PC-9 (cell line): ENCODE measurements around the gene EFHB. TPM values are rescaled to one million over a fixed set of nuclear protein-coding genes. Genes with fewer than 3 reads are reported as not detected.
"Not testable (repeated sequence)": the region's sequence is repeated elsewhere in the genome, so short reads cannot be mapped to it uniquely, and the experiment has no call there.

Experiments used
- BruUV-seq: library from RNA; stranded (reverse); fragments of 400-500 nt; replicated peaks from 2 replicates; lab custom pipeline; 2021; lab: Mats Ljungman, UMichigan
- CTCF ChIA-PET: fragments of 300-600 bp; sonication (Branson Sonifier 250); formaldehyde crosslinking; loops from one replicate; lab custom pipeline; 2022; ENCODE audit warnings: antibody characterized with exemption; lab: Charles Lee
- POLR2A ChIA-PET: fragments of 300-600 bp; sonication (Branson Sonifier 250); formaldehyde crosslinking; loops from one replicate; lab custom pipeline; 2022; ENCODE audit warnings: antibody characterized with exemption; ENCODE audit not compliant: unreplicated experiment; lab: Charles Lee
- DNase-seq, 2 experiments: peaks; one replicate each; pipeline versions ENCODE4 v3.0.0 to v3.0.0-alpha.2; 2015 to 2022; ENCODE audit warnings: mixed read lengths in 1 of 2
- H2AFZ ChIP-seq: fragments of 200-600 bp; sonication (generic); 2 replicates; pipeline ENCODE4 v1.8.1; 2017; ENCODE audit warnings: antibody characterized with exemption
- H3F3A ChIP-seq: fragments of 200-600 bp; sonication (generic); 2 replicates; pipeline ENCODE4 v1.8.1; 2017; ENCODE audit warnings: antibody characterized with exemption, mild to moderate bottlenecking, low read depth; ENCODE audit not compliant: insufficient read depth
- H3K27ac ChIP-seq: fragments of 200-600 bp; sonication (generic); 2 replicates; pipeline ENCODE4 v1.6.1; 2016; ENCODE audit warnings: mixed run types
- H3K27me3 ChIP-seq: fragments of 200-600 bp; sonication (generic); 2 replicates; pipeline ENCODE4 v1.6.1; 2016; ENCODE audit warnings: low read depth, mixed run types; ENCODE audit not compliant: insufficient read depth
- H3K36me3 ChIP-seq: fragments of 200-600 bp; sonication (generic); 2 replicates; pipeline ENCODE4 v1.6.1; 2016; ENCODE audit warnings: low read depth, mixed run types
- H3K4me1 ChIP-seq: fragments of 200-600 bp; sonication (generic); replicated peaks from 2 replicates; pipeline ENCODE4 v1.6.1; 2016; ENCODE audit warnings: mixed run types; ENCODE audit not compliant: insufficient read depth
- H3K4me2 ChIP-seq: fragments of 200-600 bp; sonication (generic); 2 replicates; pipeline ENCODE4 v1.6.1; 2017; ENCODE audit warnings: mixed run types
- H3K4me3 ChIP-seq: fragments of 200-600 bp; sonication (generic); 2 replicates; pipeline ENCODE4 v1.6.1; 2016; ENCODE audit warnings: mixed run types
- H3K79me2 ChIP-seq: fragments of 200-600 bp; sonication (generic); 2 replicates; pipeline ENCODE4 v1.6.1; 2017; ENCODE audit warnings: low read depth, mixed run types
- H3K9me2 ChIP-seq: fragments of 200-600 bp; sonication (generic); 2 replicates; pipeline ENCODE4 v1.8.1; 2017; ENCODE audit warnings: mild to moderate bottlenecking; ENCODE audit not compliant: insufficient read depth
- H3K9me3 ChIP-seq: fragments of 200-600 bp; sonication (generic); 2 replicates; pipeline ENCODE4 v1.8.1; 2016; ENCODE audit warnings: low read depth; ENCODE audit not compliant: insufficient read depth
- H4K20me1 ChIP-seq: fragments of 200-600 bp; sonication (generic); 2 replicates; pipeline ENCODE4 v1.8.1; 2017; ENCODE audit not compliant: insufficient read depth
- EZH2 ChIP-seq: fragments of 200-600 bp; sonication (generic); IDR thresholded peaks from 2 replicates; pipeline ENCODE4 v1.8.0; 2017; ENCODE audit warnings: antibody characterized with exemption, low read depth
- intact Hi-C: fragments of 100-400 bp; cut with micrococcal nuclease; formaldehyde crosslinking; loops from one replicate; pipeline ENCODE4 v1.10.0; 2022; ENCODE audit not compliant: unreplicated experiment
- total RNA-seq: library from RNA; stranded (reverse); gene quantifications from 2 replicates; pipeline ENCODE4 v1.2.3, GENCODE V29; 2021
- TF ChIP-seq, protein P1 (sequence below): fragments of 200-600 bp; sonication (generic); conservative IDR thresholded peaks from 2 replicates; pipeline ENCODE4 v1.6.1; 2017; ENCODE audit warnings: mixed run types, antibody characterized with exemption, mild to moderate bottlenecking, moderate library complexity

EFHB gene
- total RNA-seq, 1 experiment from 2014 or later: 2.8 TPM

DNA sequence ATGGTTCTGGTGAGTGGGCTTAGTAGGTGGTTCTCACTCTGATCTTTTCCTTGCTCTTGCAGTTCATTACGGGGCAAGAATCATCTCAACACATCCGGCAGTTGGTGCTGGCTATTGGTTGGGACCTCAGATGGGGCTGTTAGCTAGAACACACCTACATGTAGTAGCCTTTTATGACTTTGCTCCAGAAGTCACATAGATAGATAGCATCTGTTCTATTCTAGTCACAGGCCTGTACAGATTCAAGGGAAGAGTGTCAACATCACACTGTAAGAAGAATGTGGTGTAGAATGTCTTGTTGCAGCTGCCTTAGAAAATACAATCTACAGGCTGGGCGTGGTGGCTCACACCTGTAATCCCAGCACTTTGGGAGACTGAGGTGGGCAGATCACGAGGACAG lies 27.9 kb upstream of the EFHB start:
- Histone ChIP-seq H2AFZ (no peak overlapping the region), H3K4me1 (no peaks in the 10 kb centered on the region), H3K4me3 (no peak overlapping the region), H3K9me3 (no peaks in the 10 kb centered on the region), H3F3A (no peaks in the 10 kb centered on the region; the same call in none of the 2 replicates), H4K20me1 (peaks cover 83% of the 10 kb centered on the region), H3K27ac (no peak overlapping the region), H3K4me2 (no peak overlapping the region), H3K36me3 (peaks cover 6% of the 10 kb centered on the region; the same call in 1 of the 2 replicates), H3K9me2 (no peaks in the 10 kb centered on the region), H3K27me3 (no peaks in the 10 kb centered on the region), H3K79me2 (peaks cover 93% of the 10 kb centered on the region)
- POLR2A ChIA-PET: no interaction called here
- TF ChIP-seq, protein P1, sequence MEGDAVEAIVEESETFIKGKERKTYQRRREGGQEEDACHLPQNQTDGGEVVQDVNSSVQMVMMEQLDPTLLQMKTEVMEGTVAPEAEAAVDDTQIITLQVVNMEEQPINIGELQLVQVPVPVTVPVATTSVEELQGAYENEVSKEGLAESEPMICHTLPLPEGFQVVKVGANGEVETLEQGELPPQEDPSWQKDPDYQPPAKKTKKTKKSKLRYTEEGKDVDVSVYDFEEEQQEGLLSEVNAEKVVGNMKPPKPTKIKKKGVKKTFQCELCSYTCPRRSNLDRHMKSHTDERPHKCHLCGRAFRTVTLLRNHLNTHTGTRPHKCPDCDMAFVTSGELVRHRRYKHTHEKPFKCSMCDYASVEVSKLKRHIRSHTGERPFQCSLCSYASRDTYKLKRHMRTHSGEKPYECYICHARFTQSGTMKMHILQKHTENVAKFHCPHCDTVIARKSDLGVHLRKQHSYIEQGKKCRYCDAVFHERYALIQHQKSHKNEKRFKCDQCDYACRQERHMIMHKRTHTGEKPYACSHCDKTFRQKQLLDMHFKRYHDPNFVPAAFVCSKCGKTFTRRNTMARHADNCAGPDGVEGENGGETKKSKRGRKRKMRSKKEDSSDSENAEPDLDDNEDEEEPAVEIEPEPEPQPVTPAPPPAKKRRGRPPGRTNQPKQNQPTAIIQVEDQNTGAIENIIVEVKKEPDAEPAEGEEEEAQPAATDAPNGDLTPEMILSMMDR: no peak
- TF ChIP-seq EZH2: no peak
- no TSS peak for BruUV-seq
- CTCF ChIA-PET: no interaction called here
- DNase-seq: no peak
- intact Hi-C loops: no loop called here

DNA sequence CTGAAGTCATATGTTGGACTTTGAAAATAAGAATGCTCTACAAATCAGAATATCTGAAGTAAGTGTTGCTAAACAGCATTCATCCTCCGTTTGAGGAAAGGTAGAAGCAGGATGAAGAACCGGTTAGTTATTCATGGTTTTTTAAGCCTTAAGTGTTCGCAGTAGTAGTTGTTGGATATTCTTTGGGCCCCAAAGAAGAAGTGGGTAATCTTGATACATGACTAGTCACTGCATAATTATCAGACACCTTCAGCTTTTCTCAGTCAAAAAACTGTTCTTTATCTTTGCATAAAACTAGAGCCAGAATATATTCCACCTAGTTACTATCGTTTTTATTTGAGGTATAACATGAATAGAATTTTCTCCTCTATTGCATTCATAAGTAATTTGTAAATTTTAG lies 26.7 kb upstream of the EFHB start:
- Histone ChIP-seq H3K4me2 (no peak overlapping the region), H4K20me1 (peaks cover 84% of the 10 kb centered on the region), H3K27me3 (no peaks in the 10 kb centered on the region), H3K79me2 (peaks cover 93% of the 10 kb centered on the region), H3K9me3 (no peaks in the 10 kb centered on the region), H3K9me2 (no peaks in the 10 kb centered on the region), H3K4me1 (no peaks in the 10 kb centered on the region), H3F3A (no peaks in the 10 kb centered on the region; the same call in none of the 2 replicates), H3K36me3 (peaks cover 9% of the 10 kb centered on the region; the same call in 1 of the 2 replicates), H2AFZ (no peak overlapping the region), H3K27ac (no peak overlapping the region), H3K4me3 (no peak overlapping the region)
- ChIA-PET POLR2A (no interaction called here), CTCF (no interaction called here)
- intact Hi-C loops: no loop called here
- no peak for TF ChIP-seq EZH2
- TF ChIP-seq, protein P1: no peak
- DNase-seq: no peak
- no TSS peak for BruUV-seq

DNA sequence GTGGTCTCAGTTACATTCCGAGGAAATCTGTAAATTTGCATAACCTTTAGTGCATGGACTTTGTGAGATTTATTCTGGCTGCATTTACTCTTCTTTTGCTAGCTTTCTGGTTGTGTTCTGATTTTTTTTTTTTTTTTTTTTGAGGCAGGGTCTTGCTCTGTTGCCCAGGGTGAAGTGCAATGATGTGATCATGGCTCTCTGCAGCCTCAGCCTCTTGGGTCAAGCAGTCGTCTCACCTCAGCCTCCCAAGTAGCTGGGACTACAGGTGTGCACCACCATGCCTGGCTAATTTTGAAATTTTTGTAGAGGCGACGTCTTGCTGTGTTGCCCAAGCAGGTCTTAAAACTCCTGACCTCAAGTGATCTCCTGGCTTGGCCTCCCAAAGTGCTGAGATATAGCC lies 25.5 kb upstream of the EFHB start:
- peaks cover 93% of the 10 kb centered on the region for H3K79me2 ChIP-seq
- no TSS peak for BruUV-seq
- no peaks in the 10 kb centered on the region for H3K9me3 ChIP-seq
- H3K27ac ChIP-seq: no peak overlapping the region
- DNase-seq: no peak
- H3K4me1 ChIP-seq: no peaks in the 10 kb centered on the region
- no peak overlapping the region for H2AFZ ChIP-seq
- POLR2A ChIA-PET: no interaction called here
- no peak overlapping the region for H3K4me2 ChIP-seq
- CTCF ChIA-PET: no interaction called here
- peaks cover 20% of the 10 kb centered on the region for H3K36me3 ChIP-seq
- TF ChIP-seq, protein P1: no peak
- no peak for TF ChIP-seq EZH2
- no peaks in the 10 kb centered on the region; the same call in none of the 2 replicates for H3F3A ChIP-seq
- H4K20me1 ChIP-seq: peaks cover 86% of the 10 kb centered on the region
- intact Hi-C loops: no loop called here
- H3K4me3 ChIP-seq: no peak overlapping the region
- H3K9me2 ChIP-seq: no peaks in the 10 kb centered on the region
- no peaks in the 10 kb centered on the region for H3K27me3 ChIP-seq

DNA sequence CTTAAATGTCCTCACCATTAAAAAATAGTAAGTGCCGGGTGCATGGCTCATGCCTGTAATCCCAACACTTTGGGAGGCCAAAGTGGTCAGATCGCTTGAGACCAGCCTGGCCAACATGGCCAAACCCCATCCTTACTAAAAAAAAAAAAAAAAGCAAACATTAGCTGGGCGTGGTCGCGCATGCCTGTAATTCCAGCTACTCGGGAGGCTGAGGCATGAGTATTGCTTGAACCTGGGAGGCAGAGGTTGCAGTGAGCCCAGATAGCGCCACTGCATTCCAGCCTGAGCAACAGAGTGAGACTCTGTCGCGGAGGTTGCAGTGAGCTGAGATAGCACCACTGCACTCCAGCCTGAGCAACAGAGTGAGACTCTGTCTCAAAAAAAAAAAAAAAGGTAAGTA lies 23.3 kb upstream of the EFHB start:
- intact Hi-C loops, H3F3A ChIP-seq, H3K4me3 ChIP-seq, POLR2A ChIA-PET, BruUV-seq, H2AFZ ChIP-seq, H3K27ac ChIP-seq, H3K9me3 ChIP-seq, H3K4me1 ChIP-seq, DNase-seq, H3K27me3 ChIP-seq, H3K9me2 ChIP-seq, H3K4me2 ChIP-seq: not testable (repeated sequence)
- Histone ChIP-seq H3K36me3 (peaks cover 40% of the 10 kb centered on the region), H4K20me1 (peaks cover 89% of the 10 kb centered on the region), H3K79me2 (peaks cover 93% of the 10 kb centered on the region)
- CTCF ChIA-PET: interaction anchor here (0.7 kb wide), 1 partner anchor 47 kb away, joined by 5 read pairs; no protein-coding TSS in a partner anchor
